ENCODE data around the gene TIMM44.
A peak's percentile ranks its signal among the peaks of the same experiment; 100 is the strongest.

Gene TIMM44

GRCh38 chr19:7947939-7948338 lies 4.5 kb upstream of the TIMM44 start:
- DNase-seq (ENCODE audit: low read depth): peak; percentile 40

GRCh38 chr19:7944177-7944761 lies 803 bp upstream of the TIMM44 start:
- DNase-seq (ENCODE audit: low read depth): peak; percentile 91

- DNase-seq (ENCODE audit: low read depth): peak; percentile 35
Measured at GRCh38 chr19:7942981-7943443, 454 bp downstream of the TIMM44 start.

- DNase-seq (ENCODE audit: low read depth): no peak
Measured at GRCh38 chr19:7941895-7942596, 1.4 kb downstream of the TIMM44 start.

GRCh38 chr19:7940841-7941240 lies 2.6 kb downstream of the TIMM44 start:
- no peak for DNase-seq (ENCODE audit: low read depth)

GRCh38 chr19:7934766-7935165 lies 8.7 kb downstream of the TIMM44 start:
- DNase-seq (ENCODE audit: low read depth): no peak

GRCh38 chr19:7933828-7934725 lies 9.4 kb downstream of the TIMM44 start:
- DNase-seq (ENCODE audit: low read depth): no peak

GRCh38 chr19:7933411-7933810 lies 10.1 kb downstream of the TIMM44 start:
- no peak for DNase-seq (ENCODE audit: low read depth)

- DNase-seq (ENCODE audit: low read depth): no peak
Measured at GRCh38 chr19:7932930-7933300, 10.6 kb downstream of the TIMM44 start.

- no peak for DNase-seq (ENCODE audit: low read depth)
Measured at GRCh38 chr19:7932276-7932929, 11.1 kb downstream of the TIMM44 start.

GRCh38 chr19:7931221-7932061 lies 12.0 kb downstream of the TIMM44 start:
- no peak for DNase-seq (ENCODE audit: low read depth)

GRCh38 chr19:7930765-7931164 lies 12.7 kb downstream of the TIMM44 start:
- DNase-seq (ENCODE audit: low read depth): no peak

- peak; percentile 53 for DNase-seq (ENCODE audit: low read depth)
Measured at GRCh38 chr19:7930030-7930429, 13.4 kb downstream of the TIMM44 start.

GRCh38 chr19:7928741-7929701 lies 14.4 kb downstream of the TIMM44 start:
- DNase-seq (ENCODE audit: low read depth): peak; percentile 86

- DNase-seq (ENCODE audit: low read depth): no peak
Measured at GRCh38 chr19:7928334-7928706, 15.1 kb downstream of the TIMM44 start.

- DNase-seq (ENCODE audit: low read depth): no peak
Measured at GRCh38 chr19:7927605-7928333, 15.7 kb downstream of the TIMM44 start.

GRCh38 chr19:7926727-7927604 lies 16.5 kb downstream of the TIMM44 start:
- DNase-seq (ENCODE audit: low read depth): no peak

- DNase-seq (ENCODE audit: low read depth): peak; percentile 65
Measured at GRCh38 chr19:7926021-7926726, 17.3 kb downstream of the TIMM44 start, which contains the start of gene CTXN1. TSS of gene CTXN1 (minus strand) at chr19:7926135. CDS start at chr19:7925538, 597 bp downstream.
